K562 (cell line): ENCODE data around the gene MRFAP1. TPM values are rescaled to one million over a fixed set of nuclear protein-coding genes. Genes with fewer than 3 reads are reported as not detected.

Experiments used
- ARHGAP35 ChIP-seq: fragments of 450-650 bp; IDR thresholded peaks from 2 replicates; pipeline ENCODE4 v1.6.1; 2018; ENCODE audit not compliant: partially characterized antibody
- ETS2 ChIP-seq: IDR thresholded peaks from 2 replicates; pipeline ENCODE4 v1.6.1; 2016; ENCODE audit warnings: borderline replicate concordance, missing genetic modification characterization, mild to moderate bottlenecking, moderate library complexity, missing compliant biosample characterization; ENCODE audit not compliant: poor library complexity, severe bottlenecking
- FOXM1 ChIP-seq, 2 experiments: fragments of 450-650 bp in 1 of 2; sonication (generic) in 1 of 2; formaldehyde crosslinking in 1 of 2; IDR thresholded peaks; 2 replicates each; pipeline versions ENCODE4 v1.6.1 to v1.9.0; 2017 to 2022; ENCODE audit warnings: low read depth in 2 of 2, mild to moderate bottlenecking in 2 of 2, missing genetic modification reagents in 1 of 2, moderate library complexity in 1 of 2
- HDGF ChIP-seq: fragments of 450-650 bp; IDR thresholded peaks from 2 replicates; pipeline ENCODE4 v1.6.1; 2016
- HMGN3 ChIP-seq: IDR thresholded peaks from 2 replicates; pipeline ENCODE4 v1.6.1; 2011; ENCODE audit warnings: borderline replicate concordance, low read depth, mild to moderate bottlenecking, mixed read lengths, low read length; ENCODE audit not compliant: insufficient read length; ENCODE audit errors: extremely low read depth
- KDM2B ChIP-seq: fragments of 250-450 bp; sonication (Bioruptor Pico); IDR thresholded peaks from 2 replicates; pipeline ENCODE4 v1.8.0; 2021; ENCODE audit warnings: mild to moderate bottlenecking, moderate library complexity
- MAFF ChIP-seq: IDR thresholded peaks from 2 replicates; pipeline ENCODE4 v1.6.1; 2012; ENCODE audit warnings: low read length, improper control_type of control experiment
- MYNN ChIP-seq, 2 experiments: sonication (generic); formaldehyde crosslinking in 1 of 2; IDR thresholded peaks; 2 replicates each; pipeline versions ENCODE4 v1.5.0 to v1.6.1; 2016 to 2020; ENCODE audit warnings: antibody characterized with exemption in 1 of 2, missing genetic modification reagents in 1 of 2
- NONO ChIP-seq, 2 experiments: fragments of 200-400 bp in 1 of 2; fragments of 450-650 bp in 1 of 2; formaldehyde crosslinking in 1 of 2; IDR thresholded peaks; 2 replicates each; pipeline ENCODE4 v1.6.1; 2017; ENCODE audit warnings: low read depth in 2 of 2, mild to moderate bottlenecking in 2 of 2, moderate library complexity in 2 of 2, low read length in 1 of 2
- NR2C2 ChIP-seq, 2 experiments: fragments of 200-800 bp in 1 of 2; sonication (Bioruptor generic) in 1 of 2; sonication (generic) in 1 of 2; formaldehyde crosslinking in 1 of 2; IDR thresholded peaks; 2 replicates each; pipeline versions ENCODE4 v1.6.1 to v1.8.0; 2016 to 2022; ENCODE audit warnings: mild to moderate bottlenecking in 1 of 2, missing compliant biosample characterization in 1 of 2, missing genetic modification characterization in 1 of 2, missing genetic modification reagents in 1 of 2
- RBFOX2 ChIP-seq: fragments of 200-400 bp; formaldehyde crosslinking; IDR thresholded peaks from 2 replicates; pipeline ENCODE4 v1.6.1; 2017; ENCODE audit warnings: low read depth, mild to moderate bottlenecking, low read length, moderate library complexity
- RERE ChIP-seq: sonication (generic); formaldehyde crosslinking; IDR thresholded peaks from 2 replicates; pipeline ENCODE4 v1.8.0; 2023; ENCODE audit warnings: missing genetic modification reagents, mild to moderate bottlenecking, borderline replicate concordance
- RNF219 ChIP-seq: fragments of 250-450 bp; sonication (Bioruptor Pico); IDR thresholded peaks from 2 replicates; pipeline ENCODE4 v1.5.0; 2022; ENCODE audit warnings: mild to moderate bottlenecking
- SMAD1 ChIP-seq: fragments of 150-350 bp; IDR thresholded peaks from 2 replicates; pipeline ENCODE4 v1.6.1; 2014; ENCODE audit warnings: low read length, low read depth; ENCODE audit not compliant: partially characterized antibody
- ZFP36 ChIP-seq: fragments of 150-350 bp; IDR thresholded peaks from 2 replicates; pipeline ENCODE4 v1.6.1; 2018; ENCODE audit warnings: low read length, low read depth; ENCODE audit not compliant: partially characterized antibody
- ZNF3 ChIP-seq: fragments of 250-450 bp; sonication (Bioruptor Pico); IDR thresholded peaks from 2 replicates; pipeline ENCODE4 v1.5.0; 2021; ENCODE audit warnings: mild to moderate bottlenecking, moderate library complexity
- ZNF785 ChIP-seq: fragments of 250-450 bp; sonication (Bioruptor Pico); IDR thresholded peaks from 2 replicates; pipeline ENCODE4 v1.4.0; 2020; ENCODE audit warnings: mild to moderate bottlenecking
- polyA plus RNA-seq, 8 experiments: library from polyadenylated mRNA; depleted of rRNA in 4 of 8; stranded (reverse) in 5 of 8; unstranded in 3 of 8; fragments of >200 nt; fragmentation: Nextera tagmentation in 2 of 8; fragmentation: Illumina TruSeq in 1 of 8; extraction: Ambion mirVana in 2 of 8; extraction: Trizol in 1 of 8; gene quantifications; 2 replicates each; pipeline versions ENCODE4 v1.2.1 to v1.2.3, GENCODE V29; 2011 to 2014; ENCODE audit warnings: inconsistent platforms in 1 of 8, missing spikeins in 1 of 8
- total RNA-seq, 7 experiments: library from RNA; depleted of rRNA in 6 of 7; stranded (reverse); fragments of >200 nt in 6 of 7; fragmentation: Illumina TruSeq in 2 of 7; extraction: Trizol in 2 of 7; gene quantifications; 2 replicates each; pipeline versions ENCODE4 v1.2.1 to v1.2.3, GENCODE V29; 2011 to 2021; ENCODE audit warnings: low replicate concordance in 1 of 7

The MRFAP1 gene
- total and polyA plus RNA-seq, 9 of the 15 experiments (the other 6 are each of a cell fraction or from before 2014, with no cell fraction given), result 46.0 to 270 (median 151) TPM

GRCh38 chr4:6676722-6677558, 36.5 kb downstream of the MRFAP1 start (continued):
- TF ChIP-seq RNF219 (no peak), SMAD1 (no peak), HMGN3 (peak; percentile 39), ZNF785 (no peak), RERE (CRISPR knock-in tag) (no peak), ZNF3 (CRISPR knock-in tag) (no peak), MYNN (IDR thresholded peaks at IDR 0.05) (0 out of 2 replicates have a peak, but pooled peaks have one; percentile 13), MYNN (CRISPR knock-in tag; IDR thresholded peaks at IDR 0.05) (no peak), RBFOX2 (peak; percentile 74), MAFF (no peak), ARHGAP35 (peak; percentile 44), HDGF (0 out of 2 replicates have a peak, but pooled peaks have one; percentile 55), KDM2B (CRISPR knock-in tag) (no peak), FOXM1 (IDR thresholded peaks at IDR 0.05; ENCODE audit: low read depth) (no peak), FOXM1 (CRISPR knock-in tag; IDR thresholded peaks at IDR 0.05; ENCODE audit: low read depth) (0 out of 2 replicates have a peak, but pooled peaks have one; percentile 43), ETS2 (tag) (no peak), NONO (IDR thresholded peaks at IDR 0.05; ENCODE audit: low read depth in 2 of 2, low read length in 1 of 2) (no peak), ZFP36 (no peak), NR2C2 (CRISPR knock-in tag; IDR thresholded peaks at IDR 0.05) (no peak), NR2C2 (tag; IDR thresholded peaks at IDR 0.05) (no peak)
